HG03354 (cell line): ENCODE measurements around the gene MS4A6E.
"Not testable (repeated sequence)": the region's sequence is repeated elsewhere in the genome, so short reads cannot be mapped to it uniquely, and the experiment has no call there.

Source experiments
- ATAC-seq: cut with Tn5 transposase; IDR thresholded peaks from one replicate; pipeline ENCODE4 v1.9.1; 2021; ENCODE audit warnings: mild to moderate bottlenecking; ENCODE audit not compliant: unreplicated experiment, poor library complexity, severe bottlenecking

Gene MS4A6E

DNA sequence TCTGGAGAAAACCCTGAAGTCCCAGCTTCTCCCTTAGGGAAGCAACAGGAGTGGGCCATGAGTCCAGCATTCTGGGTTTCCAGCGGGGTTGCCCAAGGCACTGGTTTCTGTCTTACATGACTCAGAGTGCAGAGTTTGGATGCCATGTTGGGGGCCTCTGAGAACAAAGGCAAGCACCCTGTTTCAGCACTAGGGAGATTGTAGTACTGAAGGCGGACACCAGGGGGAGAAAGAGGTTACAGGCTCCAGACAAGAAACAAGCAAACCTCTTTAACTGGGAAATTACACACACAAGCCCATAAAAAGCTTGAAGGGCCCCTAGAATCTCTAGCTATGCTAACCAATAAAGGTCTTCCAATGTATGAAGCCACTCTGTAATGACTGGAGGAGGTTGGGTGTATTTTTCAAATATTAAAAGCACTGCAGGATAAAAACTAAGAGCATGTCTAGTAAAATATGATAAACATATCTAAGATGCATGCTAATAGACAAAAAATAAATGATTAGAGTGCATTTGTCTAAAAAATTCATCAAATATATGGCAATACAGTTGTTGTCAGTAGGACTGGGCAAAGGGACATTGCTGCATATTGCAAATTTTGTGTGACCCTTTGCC lies 7.1 kb downstream of the MS4A6E start:
- peak; percentile 76 for ATAC-seq

- ATAC-seq, result no peak
These were observed 9.8 kb downstream of the MS4A6E start for GRCh38 chr11:60336767-60337391.

GRCh38 chr11:60338053-60338452 lies 11.0 kb downstream of the MS4A6E start:
- no peak for ATAC-seq

GRCh38 chr11:60339356-60339755 lies 12.3 kb downstream of the MS4A6E start:
- no peak for ATAC-seq

GRCh38 chr11:60343094-60343704 lies 16.1 kb downstream of the MS4A6E start:
- no peak for ATAC-seq

GRCh38 chr11:60344146-60344545 lies 17.1 kb downstream of the MS4A6E start:
- no peak for ATAC-seq

GRCh38 chr11:60345489-60345888 lies 18.4 kb downstream of the MS4A6E start:
- no peak for ATAC-seq

- no peak for ATAC-seq
These were observed 20.2 kb downstream of the MS4A6E start for GRCh38 chr11:60347084-60347797.

DNA sequence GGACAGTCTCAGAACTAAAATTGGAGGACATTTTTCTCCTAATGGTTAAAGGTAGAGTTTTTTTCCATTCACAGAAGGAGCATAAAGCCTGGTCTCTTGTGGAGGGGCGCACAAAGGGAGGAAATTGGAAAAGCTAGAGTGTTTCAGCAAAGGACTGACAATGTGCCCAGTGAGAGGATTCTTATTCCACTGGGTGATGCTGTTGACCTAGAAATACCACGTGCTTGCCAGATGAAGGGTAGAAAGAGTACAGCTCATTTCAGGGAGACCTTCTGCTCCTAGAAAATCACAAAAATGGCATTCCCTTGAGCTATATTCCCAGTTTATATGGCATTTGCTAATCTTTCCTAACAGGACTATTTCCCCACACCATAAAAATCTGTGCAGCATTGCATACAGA lies 21.1 kb downstream of the MS4A6E start:
- ATAC-seq, result no peak

- no peak for ATAC-seq
These were observed 22.9 kb downstream of the MS4A6E start for GRCh38 chr11:60349990-60350389.

DNA sequence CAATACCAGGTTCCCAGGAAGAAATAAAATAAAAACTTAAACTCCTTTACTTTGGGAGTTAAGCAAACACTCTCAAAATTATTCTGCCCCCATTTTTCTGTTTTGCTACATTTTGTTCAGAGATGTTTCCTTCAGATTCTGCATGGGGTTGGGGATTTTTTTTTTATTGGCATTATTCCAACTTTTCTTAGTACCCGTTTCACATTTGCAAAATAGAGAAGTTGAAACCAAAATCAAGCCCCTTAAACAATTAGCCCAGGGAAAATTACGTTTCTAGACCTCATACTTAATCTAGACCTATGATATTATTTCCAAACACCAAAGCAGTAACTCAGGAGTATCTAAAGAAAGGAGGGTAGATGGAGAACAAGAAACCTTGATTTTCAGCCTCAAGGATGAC lies 30.7 kb downstream of the MS4A6E start:
- ATAC-seq, result no peak

DNA sequence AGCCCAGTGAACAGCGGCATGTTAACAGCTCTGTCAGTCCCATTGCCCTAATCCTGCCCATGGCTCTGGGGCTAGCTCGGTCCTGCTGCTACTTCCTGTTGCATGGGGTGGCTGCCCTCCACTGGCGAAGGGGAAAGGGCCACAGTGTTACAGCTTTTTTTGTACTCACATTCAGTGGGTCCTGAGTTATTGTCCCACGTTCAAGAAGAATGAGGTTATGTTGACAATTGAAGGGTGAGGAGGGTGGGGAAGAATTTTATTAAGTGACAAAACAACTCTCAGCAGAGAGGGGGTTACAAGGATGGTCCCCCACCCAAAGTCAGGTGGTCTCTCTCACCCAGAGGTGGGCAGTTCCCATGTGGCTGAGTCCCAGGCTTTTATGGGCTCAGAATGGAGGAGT lies 33.6 kb downstream of the MS4A6E start:
- no peak for ATAC-seq

DNA sequence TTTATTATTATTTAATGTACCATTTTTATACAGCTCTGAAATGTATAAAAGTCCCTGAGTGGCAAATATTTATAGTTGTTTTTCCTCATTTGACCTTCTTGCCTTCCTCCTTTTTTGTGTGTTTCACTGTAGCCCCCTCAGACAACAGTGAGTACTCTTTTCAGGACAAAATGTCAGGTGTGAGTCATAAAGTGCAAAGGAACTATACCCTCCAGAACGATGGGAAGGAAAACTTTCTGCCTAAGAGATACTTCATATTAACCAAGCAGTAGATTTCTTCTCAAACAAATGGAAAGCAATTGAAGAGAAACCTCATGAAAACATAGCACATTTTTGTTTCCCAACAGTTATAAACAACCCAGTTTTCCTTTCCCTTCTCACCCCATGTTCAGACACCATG lies 35.2 kb downstream of the MS4A6E start:
- no peak for ATAC-seq

DNA sequence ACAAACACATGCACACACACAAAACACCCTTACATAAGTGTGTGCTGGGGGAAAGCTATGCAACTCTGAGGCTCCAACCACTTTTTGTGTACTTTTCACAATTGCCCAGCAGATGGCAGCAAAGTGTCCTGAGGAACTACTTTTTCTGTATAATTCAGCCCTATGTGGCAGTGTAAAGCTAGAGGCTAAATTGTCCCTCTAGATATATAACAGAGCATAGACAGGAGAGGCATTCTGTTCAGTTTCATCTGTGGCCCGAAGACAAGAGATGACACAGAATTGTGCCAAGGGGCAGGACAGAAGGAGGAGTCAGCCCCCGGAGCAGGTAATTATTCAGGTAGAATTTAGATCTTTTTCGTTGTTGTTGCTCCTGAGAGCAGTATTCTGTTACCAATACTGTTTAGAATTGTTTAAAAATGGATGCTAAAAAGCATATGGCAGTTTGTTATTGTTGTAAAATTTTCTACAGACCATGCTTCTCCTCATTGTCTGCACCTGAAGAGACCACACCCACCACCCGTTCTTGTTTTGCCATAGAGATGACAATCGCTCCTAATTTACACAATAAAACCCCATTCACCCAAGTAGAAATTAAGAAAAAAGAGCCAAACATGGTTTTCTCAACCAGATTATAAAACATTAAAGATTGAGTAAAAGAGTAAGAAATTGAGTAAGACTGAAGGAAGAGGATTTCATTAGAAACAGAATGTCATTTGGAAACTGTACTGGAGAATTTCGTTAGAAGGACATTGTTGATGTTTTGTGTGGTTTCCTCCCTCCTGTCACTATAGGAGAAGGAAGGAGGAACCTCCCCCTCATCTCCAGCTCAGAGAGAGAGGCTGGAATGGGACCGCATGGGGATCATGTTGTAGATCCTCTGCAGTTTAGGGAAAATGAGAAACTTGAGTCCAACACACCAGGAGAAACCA lies 36.8 kb downstream of the MS4A6E start:
- peak; percentile 61 for ATAC-seq

- ATAC-seq, result not testable (repeated sequence)
These were observed 39.3 kb downstream of the MS4A6E start for GRCh38 chr11:60366262-60366904.

DNA sequence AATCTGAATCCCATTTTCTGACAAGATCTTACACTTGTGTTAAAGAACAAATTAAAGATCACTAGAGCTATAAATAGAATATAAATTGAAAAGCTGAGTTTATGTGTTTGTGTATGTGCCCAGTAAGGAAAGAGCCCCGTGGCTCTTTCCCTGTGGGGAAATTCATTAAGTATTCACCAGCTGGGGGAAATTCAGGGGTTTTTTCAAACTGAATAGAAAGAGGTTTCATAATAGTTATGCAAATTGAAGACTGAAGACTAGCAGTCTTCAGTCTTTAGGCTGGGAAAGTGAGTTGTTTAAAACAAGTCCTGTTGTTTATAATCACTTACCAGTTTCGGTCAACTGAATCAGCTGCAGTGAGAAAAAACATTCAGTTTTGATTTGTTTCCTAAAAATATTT lies 40.0 kb downstream of the MS4A6E start:
- ATAC-seq, result peak; percentile 89

DNA sequence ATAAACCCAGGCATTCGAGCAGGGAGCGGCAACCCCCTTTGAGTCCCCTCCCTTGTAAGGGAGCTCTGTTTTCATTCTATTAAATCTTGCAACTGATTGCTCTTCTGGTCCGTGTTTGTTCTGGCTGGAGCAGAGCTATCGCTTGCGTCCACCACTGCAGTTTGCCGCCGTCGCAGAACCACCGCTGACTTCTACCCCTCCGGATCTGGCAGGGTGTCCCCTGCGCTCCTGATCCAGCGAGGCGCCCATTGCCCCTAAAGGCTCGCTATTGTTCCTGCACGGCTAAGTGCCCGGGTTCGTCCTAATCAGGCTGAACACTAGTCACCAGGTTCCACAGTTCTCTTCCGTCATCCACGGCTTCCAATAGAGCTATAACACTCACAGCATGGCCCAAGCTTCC lies 40.8 kb downstream of the MS4A6E start:
- no peak for ATAC-seq

- no peak for ATAC-seq
These were observed 43.3 kb downstream of the MS4A6E start for GRCh38 chr11:60370252-60370810.

- no peak for ATAC-seq
These were observed 43.8 kb downstream of the MS4A6E start for GRCh38 chr11:60370811-60371298.
